ENCODE results near the gene RAPGEF4.

RAPGEF4 gene

GRCh38 chr2:172821370-172822338 lies 86.0 kb downstream of the RAPGEF4 start:
- POLR2A ChIA-PET = no interaction called here
- DNase-seq (ENCODE audit: low read depth, low spot score) = no peak
- H3K4me3 ChIP-seq (ENCODE audit: low read depth, low read length) = no peak overlapping the region
- CTCF ChIA-PET = interaction anchor here (0.9 to 7.6 kb wide), 6 partner anchors 8 to 207 kb away, joined by 3 to 44 read pairs (median 6); no protein-coding TSS in a partner anchor
- no peak for TF ChIP-seq CTCF (IDR thresholded peaks at IDR 0.05; ENCODE audit: insufficient read depth, low read length, missing control alignments)

- no peak overlapping the region for H3K4me3 ChIP-seq (ENCODE audit: low read depth, low read length)
- DNase-seq (ENCODE audit: low read depth, low spot score) = no peak
- TF ChIP-seq CTCF (IDR thresholded peaks at IDR 0.05; ENCODE audit: insufficient read depth, low read length, missing control alignments) = no peak
- ChIA-PET POLR2A (no interaction called here), CTCF (interaction anchor here (0.6 to 7.6 kb wide), 6 partner anchors 9 to 206 kb away, joined by 3 to 44 read pairs (median 6); no protein-coding TSS in a partner anchor)
Observed at GRCh38 chr2:172822585-172822984, 86.9 kb downstream of the RAPGEF4 start.

- ChIA-PET CTCF (interaction anchor here (1.9 to 7.6 kb wide), 2 partner anchors 17 to 107 kb away, joined by 8 to 44 read pairs; no protein-coding TSS in a partner anchor), POLR2A (no interaction called here)
- H3K4me3 ChIP-seq (ENCODE audit: low read depth, low read length) = no peak overlapping the region
- no peak for TF ChIP-seq CTCF (IDR thresholded peaks at IDR 0.05; ENCODE audit: insufficient read depth, low read length, missing control alignments)
- no peak for DNase-seq (ENCODE audit: low read depth, low spot score)
Observed at GRCh38 chr2:172823261-172823850, 87.7 kb downstream of the RAPGEF4 start.

- POLR2A ChIA-PET = no interaction called here
- no peak for TF ChIP-seq CTCF (IDR thresholded peaks at IDR 0.05; ENCODE audit: insufficient read depth, low read length, missing control alignments)
- DNase-seq (ENCODE audit: low read depth, low spot score) = no peak
- H3K4me3 ChIP-seq (ENCODE audit: low read depth, low read length) = no peak overlapping the region
- CTCF ChIA-PET = interaction anchor here (0.7 to 6.1 kb wide), 6 partner anchors 11 to 200 kb away, joined by 3 to 29 read pairs (median 6); no protein-coding TSS in a partner anchor
Observed at GRCh38 chr2:172826522-172826921, 90.9 kb downstream of the RAPGEF4 start.

GRCh38 chr2:172829229-172829628 lies 93.6 kb downstream of the RAPGEF4 start:
- peak; percentile 77 for DNase-seq (ENCODE audit: low read depth, low spot score)
- ChIA-PET CTCF (interaction anchor here (0.6 to 6.1 kb wide), 9 partner anchors 9 to 197 kb away, joined by 3 to 29 read pairs (median 3); no protein-coding TSS in a partner anchor), POLR2A (interaction anchor here (0.9 to 1.0 kb wide), 2 partner anchors 9 to 198 kb away, joined by 3 read pairs; no protein-coding TSS in a partner anchor)
- TF ChIP-seq CTCF (IDR thresholded peaks at IDR 0.05; ENCODE audit: insufficient read depth, low read length, missing control alignments) = no peak
- no peak overlapping the region for H3K4me3 ChIP-seq (ENCODE audit: low read depth, low read length)

- no peak for TF ChIP-seq CTCF (IDR thresholded peaks at IDR 0.05; ENCODE audit: insufficient read depth, low read length, missing control alignments)
- POLR2A ChIA-PET = no interaction called here
- no peak overlapping the region for H3K4me3 ChIP-seq (ENCODE audit: low read depth, low read length)
- CTCF ChIA-PET = interaction anchor here (0.8 to 6.1 kb wide), 6 partner anchors 17 to 192 kb away, joined by 3 to 29 read pairs (median 4); no protein-coding TSS in a partner anchor
- no peak for DNase-seq (ENCODE audit: low read depth, low spot score)
Observed at GRCh38 chr2:172830482-172830881, 94.8 kb downstream of the RAPGEF4 start.
